H1 (cell line): ENCODE measurements around the gene ZBTB7B. TPM values are rescaled to one million over a fixed set of nuclear protein-coding genes. Genes with fewer than 3 reads are reported as not detected.
A peak's percentile ranks its signal among the peaks of the same experiment; 100 is the strongest.

Source experiments
- CTCF ChIA-PET: fragments of 300-600 bp; sonication (Branson Sonifier 250); formaldehyde crosslinking; loops from one replicate; lab custom pipeline; 2021; ENCODE audit not compliant: partially characterized antibody; lab: Charles Lee
- POLR2A ChIA-PET: fragments of 300-600 bp; sonication (Branson Sonifier 250); formaldehyde crosslinking; loops from one replicate; lab custom pipeline; 2021; ENCODE audit warnings: inconsistent platforms; ENCODE audit not compliant: partially characterized antibody; lab: Charles Lee
- DNase-seq, 2 experiments: peaks; one replicate each; pipeline versions ENCODE4 v3.0.0 to v3.0.0-alpha.2; 2010 to 2022; ENCODE audit warnings: low spot score in 2 of 2, low read depth in 1 of 2, mixed read lengths in 1 of 2
- FAIRE-seq: peaks from 2 replicates; lab custom pipeline; 2011; peaks lifted over from hg19 to GRCh38; lab: Jason Lieb, UNC
- H2AFZ ChIP-seq: 2 replicates; pipeline ENCODE4 v1.8.1; 2012; ENCODE audit warnings: low read length, inconsistent platforms
- H2AK5ac ChIP-seq: 2 replicates; pipeline ENCODE4 v1.6.1; 2013; ENCODE audit warnings: low read depth, low read length
- H2BK120ac ChIP-seq: replicated peaks from 2 replicates; pipeline ENCODE3; 2013; ENCODE audit warnings: low read depth, low read length, inconsistent platforms
- H2BK12ac ChIP-seq: 2 replicates; pipeline ENCODE4 v1.6.1; 2013; ENCODE audit warnings: low read depth, low read length
- H2BK15ac ChIP-seq: 2 replicates; pipeline ENCODE4 v1.6.1; 2013; ENCODE audit warnings: low read length
- H2BK20ac ChIP-seq: 2 replicates; pipeline ENCODE4 v1.6.1; 2013; ENCODE audit warnings: low read length
- H2BK5ac ChIP-seq: 2 replicates; pipeline ENCODE4 v1.6.1; 2013; ENCODE audit warnings: low read depth, low read length
- H3K14ac ChIP-seq: 2 replicates; pipeline ENCODE4 v1.6.1; 2013; ENCODE audit warnings: inconsistent platforms; ENCODE audit not compliant: insufficient read length
- H3K18ac ChIP-seq: 2 replicates; pipeline ENCODE4 v1.6.1; 2013; ENCODE audit warnings: low read length; ENCODE audit errors: extremely low read depth
- H3K23ac ChIP-seq: 2 replicates; pipeline ENCODE4 v1.6.1; 2013; ENCODE audit warnings: inconsistent platforms; ENCODE audit not compliant: insufficient read length
- H3K23me2 ChIP-seq: 2 replicates; pipeline ENCODE4 v1.6.1; 2013; ENCODE audit warnings: low read depth, low read length
- H3K27ac ChIP-seq: 2 replicates; pipeline ENCODE4 v1.6.1; 2011; ENCODE audit warnings: low read depth, low read length, inconsistent platforms
- H3K27me3 ChIP-seq, 4 experiments: replicated peaks in 1 of 4; 1 replicate in 1 of 4; 2 replicates in 3 of 4; pipeline versions ENCODE4 v1.6.1 to v1.8.1; 2011 to 2013; ENCODE audit warnings: low read length in 3 of 4, mild to moderate bottlenecking in 3 of 4, inconsistent platforms in 2 of 4, mixed read lengths in 2 of 4, moderate library complexity in 1 of 4; ENCODE audit not compliant: control insufficient read depth in 3 of 4, insufficient read depth in 3 of 4; ENCODE audit errors: extremely low read depth in 1 of 4
- H3K36me3 ChIP-seq, 4 experiments: 2 replicates each; pipeline versions ENCODE4 v1.6.1 to v1.8.1; 2011 to 2013; ENCODE audit warnings: mild to moderate bottlenecking in 4 of 4, low read length in 3 of 4, moderate library complexity in 2 of 4, control low read depth in 1 of 4, inconsistent platforms in 1 of 4; ENCODE audit not compliant: insufficient read depth in 4 of 4, control insufficient read depth in 2 of 4
- H3K4ac ChIP-seq: replicated peaks from 2 replicates; pipeline ENCODE3; 2013; ENCODE audit warnings: low read length, low read depth, mixed read lengths, inconsistent platforms; ENCODE audit not compliant: insufficient read length
- H3K4me1 ChIP-seq, 4 experiments: replicated peaks in 1 of 4; 1 replicate in 1 of 4; 2 replicates in 3 of 4; pipeline versions ENCODE4 v1.6.1 to v1.8.1; 2011 to 2013; ENCODE audit warnings: low read length in 3 of 4, inconsistent platforms in 2 of 4, mixed read lengths in 1 of 4; ENCODE audit not compliant: insufficient read depth in 4 of 4, control insufficient read depth in 3 of 4
- H3K4me2 ChIP-seq, 2 experiments: 2 replicates each; pipeline versions ENCODE4 v1.6.1 to v1.8.1; 2011 to 2013; ENCODE audit warnings: low read depth in 2 of 2, low read length in 2 of 2, control low read depth in 1 of 2, inconsistent platforms in 1 of 2, mild to moderate bottlenecking in 1 of 2; ENCODE audit not compliant: insufficient read depth in 1 of 2
- H3K4me3 ChIP-seq, 4 experiments: fragments of 200-600, 300-600 bp in 1 of 4; sonication (generic), shearing (Covaris generic), sonication (Bioruptor Twin) in 1 of 4; 2 replicates each; pipeline versions ENCODE4 v1.5.1 to v1.8.1; 2011 to 2016; ENCODE audit warnings: low read length in 4 of 4, low read depth in 3 of 4, control low read depth in 2 of 4, inconsistent platforms in 2 of 4, mild to moderate bottlenecking in 2 of 4, mixed read lengths in 1 of 4, moderate library complexity in 1 of 4; ENCODE audit not compliant: insufficient read depth in 2 of 4; ENCODE audit errors: extremely low read depth in 1 of 4
- H3K56ac ChIP-seq: replicated peaks from 2 replicates; pipeline ENCODE3; 2013; ENCODE audit warnings: low read depth, mild to moderate bottlenecking, mixed read lengths, low read length, inconsistent platforms; ENCODE audit not compliant: insufficient read length
- H3K79me1 ChIP-seq: 2 replicates; pipeline ENCODE4 v1.6.1; 2013; ENCODE audit warnings: low read depth, low read length, control low read depth
- H3K79me2 ChIP-seq, 2 experiments: 2 replicates each; pipeline versions ENCODE4 v1.6.1 to v1.8.1; 2012 to 2013; ENCODE audit warnings: low read length in 2 of 2, mild to moderate bottlenecking in 2 of 2, inconsistent platforms in 1 of 2; ENCODE audit not compliant: insufficient read depth in 2 of 2, control insufficient read depth in 1 of 2
- H3K9ac ChIP-seq, 4 experiments: replicated peaks in 1 of 4; 1 replicate in 1 of 4; 2 replicates in 3 of 4; pipeline versions ENCODE4 v1.6.1 to v1.8.1; 2011 to 2013; ENCODE audit warnings: low read depth in 3 of 4, low read length in 3 of 4, control low read depth in 2 of 4, mild to moderate bottlenecking in 2 of 4, moderate library complexity in 2 of 4, inconsistent platforms in 1 of 4; ENCODE audit errors: extremely low read depth in 1 of 4
- H3K9me3 ChIP-seq, 2 experiments: 2 replicates each; pipeline versions ENCODE4 v1.6.1 to v1.8.1; 2012 to 2013; ENCODE audit warnings: mild to moderate bottlenecking in 2 of 2, moderate library complexity in 2 of 2, control low read depth in 1 of 2, inconsistent platforms in 1 of 2, low read depth in 1 of 2, low read length in 1 of 2, mixed read lengths in 1 of 2; ENCODE audit not compliant: insufficient read depth in 2 of 2
- H4K20me1 ChIP-seq, 2 experiments: replicated peaks in 1 of 2; 2 replicates each; pipeline versions ENCODE3 to v1.8.1; 2011 to 2013; ENCODE audit warnings: inconsistent platforms in 2 of 2, low read length in 2 of 2, mild to moderate bottlenecking in 1 of 2; ENCODE audit not compliant: insufficient read depth in 2 of 2, control insufficient read depth in 1 of 2
- H4K5ac ChIP-seq: 2 replicates; pipeline ENCODE4 v1.6.1; 2013; ENCODE audit warnings: low read length, low read depth, mixed read lengths, inconsistent platforms; ENCODE audit not compliant: insufficient read length
- H4K8ac ChIP-seq: 2 replicates; pipeline ENCODE4 v1.8.0; 2013; ENCODE audit warnings: mild to moderate bottlenecking, moderate library complexity, low read length, inconsistent platforms; ENCODE audit not compliant: insufficient read depth; ENCODE audit errors: extremely low read depth
- H4K91ac ChIP-seq: replicated peaks from 2 replicates; pipeline ENCODE3; 2013; ENCODE audit warnings: low read length, mixed read lengths, inconsistent platforms; ENCODE audit not compliant: insufficient read length
- EP300 ChIP-seq, 2 experiments: IDR thresholded peaks; 1 replicate in 1 of 2; 2 replicates in 1 of 2; pipeline ENCODE4 v1.6.1; 2011 to 2012; ENCODE audit warnings: low read depth in 2 of 2, low read length in 2 of 2, mild to moderate bottlenecking in 2 of 2, borderline replicate concordance in 1 of 2, inconsistent platforms in 1 of 2, moderate library complexity in 1 of 2
- TAF1 ChIP-seq: IDR thresholded peaks from 2 replicates; pipeline ENCODE4 v1.6.1; 2011; ENCODE audit warnings: mild to moderate bottlenecking, low read depth, low read length
- TAF7 ChIP-seq: optimal IDR thresholded peaks from 2 replicates; pipeline ENCODE3; 2011; ENCODE audit warnings: low read depth, mild to moderate bottlenecking, inconsistent platforms, low read length, moderate library complexity, borderline replicate concordance
- WGBS, 2 experiments: shearing (Covaris generic) in 1 of 2; methylation state at CpG; one replicate each; pipeline versions ENCODE4 v1.1.6 to v1.1.7; 2013 to 2015; ENCODE audit warnings: low lambda C conversion rate in 2 of 2, mixed read lengths in 2 of 2, inconsistent platforms in 1 of 2, low coverage in 1 of 2, missing lambda C conversion rate in 1 of 2; ENCODE audit not compliant: insufficient replicate concordance in 2 of 2, insufficient coverage in 1 of 2, insufficient read length in 1 of 2; ENCODE audit errors: extremely low coverage in 1 of 2, missing lambda C conversion rate in 1 of 2; 5-methylcytosine and 5-hydroxymethylcytosine counted together
- polyA plus RNA-seq, 7 experiments: library from polyadenylated mRNA; depleted of rRNA in 3 of 7; stranded (reverse) in 5 of 7; unstranded in 2 of 7; fragments of >200 nt in 5 of 7; fragments of 200-250 nt in 2 of 7; gene quantifications; 1 replicate in 5 of 7; 2 replicates in 1 of 7; 4 replicates in 1 of 7; pipeline versions ENCODE4 v1.2.1 to v1.2.3, GENCODE V29; 2011 to 2013; ENCODE audit warnings: missing spikeins in 2 of 7, mixed read lengths in 2 of 7
- total RNA-seq: library from RNA; stranded (reverse); fragmentation: NEBNext Ultra II Directional; extraction: Animal tissue kit (Norgen Biotek cat#: 25700); gene quantifications from 2 replicates; pipeline ENCODE4 v1.2.1, GENCODE V29; 2021

Gene ZBTB7B
- total and polyA plus RNA-seq, 2 of the 8 experiments (the other 6 are each of a cell fraction or from before 2014, with no cell fraction given) = 24.5 to 36.9 TPM

DNA sequence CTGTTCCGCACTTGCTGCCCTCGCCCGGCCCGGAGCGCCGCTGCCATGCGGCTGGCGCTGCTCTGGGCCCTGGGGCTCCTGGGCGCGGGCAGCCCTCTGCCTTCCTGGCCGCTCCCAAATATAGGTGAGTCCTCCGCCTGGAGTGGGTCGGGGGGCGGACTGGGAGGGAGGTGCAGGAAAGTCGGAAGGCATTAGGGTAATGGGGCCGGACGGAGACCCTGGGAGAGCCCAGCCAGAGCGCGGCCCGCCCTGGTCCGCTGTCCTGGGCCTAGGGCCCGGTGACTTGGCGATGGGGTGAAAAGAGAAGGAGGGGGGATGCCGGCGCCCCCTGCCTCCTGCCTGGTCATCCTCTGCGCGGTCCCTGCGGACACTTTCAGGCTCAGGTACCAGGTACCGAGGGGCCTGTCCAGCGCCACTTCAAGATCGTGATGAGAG, 48.8 kb downstream of the ZBTB7B start:
- DNase-seq (no peak), FAIRE-seq (no peak)
- H2BK12ac ChIP-seq = 0 out of 2 replicates have a peak overlapping the region, but pooled peaks have one; percentile 17
- no peak overlapping the region for H2BK20ac ChIP-seq
- no peak overlapping the region for H2AFZ ChIP-seq
- no peak overlapping the region for H2AK5ac ChIP-seq
- H3K18ac ChIP-seq = no peak overlapping the region; the same call in 1 of the 2 replicates
- H4K20me1 ChIP-seq = peaks cover 2 to 7% of the 10 kb centered on the region in 2 experiments
- POLR2A ChIA-PET = interaction anchor here (0.7 to 2.6 kb wide), 17 partner anchors 9 to 115 kb away, joined by 3 to 9 read pairs (median 3); partner anchors contain the start of genes EFNA4, LENEP, PBXIP1 and PMVK
- no peak overlapping the region for H4K5ac ChIP-seq
- no peak overlapping the region for H2BK15ac ChIP-seq
- CTCF ChIA-PET = interaction anchor here (0.8 to 33.9 kb wide), 20 partner anchors 1 to 238 kb away, joined by 3 to 907 read pairs (median 4); partner anchors contain the start of genes ADAM15, DCST1, DCST2 and EFNA3
- H3K23ac ChIP-seq = no peak overlapping the region
- H3K79me2 ChIP-seq = no peaks in the 10 kb centered on the region
- H3K4me3 ChIP-seq = peak overlapping the region; percentile 32 to 76 (median 55)
- peaks cover 0 to 3% (median 0%) of the 10 kb centered on the region in 4 experiments; a peak in 1 of 8 replicates for H3K36me3 ChIP-seq
- peaks cover 4 to 24% (median 10%) of the 10 kb centered on the region in 4 experiments; a peak in 6 of 7 replicates for H3K4me1 ChIP-seq
- peak overlapping the region; percentile 42 to 96 for H3K4me2 ChIP-seq
- H3K9me3 ChIP-seq = no peaks in the 10 kb centered on the region
- no peak overlapping the region for H3K56ac ChIP-seq
- 2% methylated on average over 6 of the region's 31 CpGs; no CpG with 5 or more reads in 1 of the 2 experiments for WGBS, 2 experiments
- H4K8ac ChIP-seq = no peak overlapping the region
- TF ChIP-seq EP300 (IDR thresholded peaks at IDR 0.05; ENCODE audit: borderline replicate concordance in 1 of 2, low read depth in 2 of 2, low read length in 2 of 2) (no peak), TAF1 (0 out of 2 replicates have a peak, but pooled peaks have one; percentile 62), TAF7 (peak; percentile 35)
- no peak overlapping the region for H2BK120ac ChIP-seq
- no peak overlapping the region for H2BK5ac ChIP-seq
- H3K27ac ChIP-seq = no peak overlapping the region
- no peak overlapping the region for H4K91ac ChIP-seq
- no peak overlapping the region for H3K14ac ChIP-seq
- no peaks in the 10 kb centered on the region for H3K79me1 ChIP-seq
- peaks cover 0 to 18% (median 12%) of the 10 kb centered on the region in 4 experiments; a peak in 5 of 7 replicates for H3K27me3 ChIP-seq
- no peak overlapping the region for H3K4ac ChIP-seq
- peak overlapping the region in 2 of 4 experiments; percentile 20 to 35; a peak in 3 of 7 replicates for H3K9ac ChIP-seq
- peaks cover 16% of the 10 kb centered on the region for H3K23me2 ChIP-seq
